Mesendoderm (in vitro differentiated cells): Measurements from ENCODE around the gene PARD3B.
A peak's percentile ranks its signal among the peaks of the same experiment; 100 is the strongest.

ENCODE experiments used
- DNase-seq: peaks from one replicate; pipeline ENCODE4 v3.0.0; 2013
- H2AK5ac ChIP-seq: 2 replicates; pipeline ENCODE4 v1.6.1; 2013; ENCODE audit warnings: low read length, inconsistent platforms
- H2BK120ac ChIP-seq: 2 replicates; pipeline ENCODE4 v1.6.1; 2013; ENCODE audit warnings: low read depth, mild to moderate bottlenecking, low read length, moderate library complexity, mixed read lengths
- H2BK15ac ChIP-seq: replicated peaks from 2 replicates; pipeline ENCODE4 v1.6.1; 2013; ENCODE audit warnings: low read depth, mild to moderate bottlenecking, moderate library complexity
- H2BK5ac ChIP-seq: 2 replicates; pipeline ENCODE4 v1.6.1; 2013; ENCODE audit warnings: low read length, inconsistent platforms
- H3K18ac ChIP-seq: 2 replicates; pipeline ENCODE4 v1.6.1; 2013; ENCODE audit warnings: mild to moderate bottlenecking, low read length, mixed read lengths
- H3K23ac ChIP-seq: one replicate; pipeline ENCODE4 v1.6.1; 2013; ENCODE audit warnings: low read length
- H3K27ac ChIP-seq: 2 replicates; pipeline ENCODE4 v1.5.1; 2013; ENCODE audit warnings: low read depth, mild to moderate bottlenecking, inconsistent platforms, low read length, moderate library complexity
- H3K27me3 ChIP-seq: 2 replicates; pipeline ENCODE4 v1.6.1; 2013; ENCODE audit warnings: low read length, control low read depth, mild to moderate bottlenecking, inconsistent platforms; ENCODE audit not compliant: insufficient read depth, poor library complexity
- H3K36me3 ChIP-seq: 2 replicates; pipeline ENCODE4 v1.6.1; 2013; ENCODE audit warnings: low read length, inconsistent platforms; ENCODE audit not compliant: control insufficient read depth, insufficient read depth
- H3K4ac ChIP-seq: one replicate; pipeline ENCODE4 v1.6.1; 2013; ENCODE audit warnings: low read depth, mild to moderate bottlenecking, low read length, moderate library complexity
- H3K4me1 ChIP-seq: 2 replicates; pipeline ENCODE4 v1.6.1; 2013; ENCODE audit warnings: low read depth, low read length, inconsistent platforms; ENCODE audit not compliant: control insufficient read depth
- H3K4me2 ChIP-seq: 2 replicates; pipeline ENCODE4 v1.6.1; 2013; ENCODE audit warnings: low read length
- H3K4me3 ChIP-seq: 2 replicates; pipeline ENCODE4 v1.5.1; 2013; ENCODE audit warnings: mild to moderate bottlenecking, low read length
- H3K56ac ChIP-seq: one replicate; pipeline ENCODE4 v1.6.1; 2013; ENCODE audit warnings: low read length
- H3K79me1 ChIP-seq: 2 replicates; pipeline ENCODE4 v1.6.1; 2013; ENCODE audit warnings: low read length, inconsistent platforms
- H3K79me2 ChIP-seq: 2 replicates; pipeline ENCODE4 v1.6.1; 2013; ENCODE audit warnings: mild to moderate bottlenecking, low read length; ENCODE audit not compliant: control insufficient read depth, insufficient read depth
- H3K9ac ChIP-seq: 2 replicates; pipeline ENCODE4 v1.6.1; 2013; ENCODE audit warnings: low read length, inconsistent platforms
- H4K5ac ChIP-seq: one replicate; pipeline ENCODE4 v1.6.1; 2013; ENCODE audit warnings: low read length
- H4K8ac ChIP-seq: one replicate; pipeline ENCODE4 v1.6.1; 2013; ENCODE audit warnings: low read depth, mild to moderate bottlenecking, control low read depth, low read length, moderate library complexity
- WGBS: extraction: QIAGEN DNeasy Blood & Tissue Kit; methylation state at CpG from one replicate; pipeline ENCODE4 v1.1.7; 2013; ENCODE audit warnings: low lambda C conversion rate, missing lambda C conversion rate; ENCODE audit not compliant: insufficient coverage; ENCODE audit errors: extremely low coverage; 5-methylcytosine and 5-hydroxymethylcytosine counted together

PARD3B gene

GRCh38 chr2:205405752-205406151 is 860.5 kb downstream of the PARD3B start:
- WGBS, result no CpG with 5 or more reads among the region's 3 CpGs
- H2BK15ac ChIP-seq, result no peak overlapping the region
- no peak overlapping the region for H3K27ac ChIP-seq

GRCh38 chr2:205407984-205408383 is 862.7 kb downstream of the PARD3B start:
- H3K27ac ChIP-seq, result no peak overlapping the region
- no peaks in the 10 kb centered on the region for H3K36me3 ChIP-seq
- H3K4ac ChIP-seq, result no peak overlapping the region
- no peak overlapping the region for H2BK5ac ChIP-seq
- H2BK120ac ChIP-seq, result no peak overlapping the region
- no peak overlapping the region for H3K9ac ChIP-seq
- no peak overlapping the region for H2BK15ac ChIP-seq
- no peaks in the 10 kb centered on the region for H3K4me1 ChIP-seq
- DNase-seq, result no peak
- H3K56ac ChIP-seq, result no peak overlapping the region
- H3K18ac ChIP-seq, result no peak overlapping the region
- no peak overlapping the region for H2AK5ac ChIP-seq
- H3K79me2 ChIP-seq, result no peaks in the 10 kb centered on the region
- H3K23ac ChIP-seq, result no peak overlapping the region
- no peak overlapping the region for H4K5ac ChIP-seq
- WGBS, result no CpG with 5 or more reads among the region's 3 CpGs
- no peak overlapping the region for H3K4me3 ChIP-seq
- no peaks in the 10 kb centered on the region for H3K79me1 ChIP-seq
- no peak overlapping the region for H4K8ac ChIP-seq
- no peak overlapping the region for H3K4me2 ChIP-seq
- H3K27me3 ChIP-seq, result no peaks in the 10 kb centered on the region

More at GRCh38 chr2:205405752-205406151, 860.5 kb downstream of the PARD3B start:
- DNase-seq, result no peak
- no peak overlapping the region for H3K18ac ChIP-seq
- H2BK5ac ChIP-seq, result no peak overlapping the region
- H3K23ac ChIP-seq, result no peak overlapping the region
- no peak overlapping the region for H2AK5ac ChIP-seq
- H3K9ac ChIP-seq, result no peak overlapping the region
- no peak overlapping the region for H3K4me3 ChIP-seq
- H3K79me1 ChIP-seq, result no peaks in the 10 kb centered on the region
- no peak overlapping the region for H3K56ac ChIP-seq
- no peaks in the 10 kb centered on the region for H3K79me2 ChIP-seq
- H3K4me1 ChIP-seq, result no peaks in the 10 kb centered on the region
- H3K36me3 ChIP-seq, result no peaks in the 10 kb centered on the region
- no peak overlapping the region for H3K4ac ChIP-seq
- H4K8ac ChIP-seq, result no peak overlapping the region
- no peak overlapping the region for H4K5ac ChIP-seq
- no peak overlapping the region for H2BK120ac ChIP-seq
- no peak overlapping the region for H3K4me2 ChIP-seq
- no peaks in the 10 kb centered on the region for H3K27me3 ChIP-seq

- Histone ChIP-seq H2AK5ac (no peak overlapping the region), H3K79me1 (no peaks in the 10 kb centered on the region), H3K9ac (no peak overlapping the region), H3K79me2 (no peaks in the 10 kb centered on the region), H2BK15ac (no peak overlapping the region), H3K4ac (no peak overlapping the region), H4K5ac (no peak overlapping the region), H3K27me3 (no peaks in the 10 kb centered on the region), H2BK120ac (no peak overlapping the region), H2BK5ac (no peak overlapping the region), H3K18ac (no peak overlapping the region), H3K56ac (no peak overlapping the region), H3K4me3 (no peak overlapping the region), H4K8ac (no peak overlapping the region), H3K4me2 (no peak overlapping the region), H3K36me3 (no peaks in the 10 kb centered on the region), H3K27ac (no peak overlapping the region), H3K23ac (no peak overlapping the region), H3K4me1 (no peaks in the 10 kb centered on the region)
- DNase-seq, result no peak
Observed at GRCh38 chr2:205408696-205409095, 863.4 kb downstream of the PARD3B start.

- no peak overlapping the region for H2BK120ac ChIP-seq
- no peak overlapping the region for H3K56ac ChIP-seq
- WGBS, result no CpG with 5 or more reads among the region's 3 CpGs
- H4K5ac ChIP-seq, result no peak overlapping the region
- H3K23ac ChIP-seq, result no peak overlapping the region
- no peak for DNase-seq
- no peak overlapping the region for H3K4ac ChIP-seq
- no peak overlapping the region for H3K4me3 ChIP-seq
- no peak overlapping the region for H3K4me2 ChIP-seq
- no peak overlapping the region for H4K8ac ChIP-seq
- H3K18ac ChIP-seq, result no peak overlapping the region
- H3K4me1 ChIP-seq, result no peaks in the 10 kb centered on the region
- H3K79me1 ChIP-seq, result no peaks in the 10 kb centered on the region
- no peak overlapping the region for H2BK5ac ChIP-seq
- no peaks in the 10 kb centered on the region for H3K79me2 ChIP-seq
- H3K27ac ChIP-seq, result no peak overlapping the region
- no peak overlapping the region for H2AK5ac ChIP-seq
- H3K27me3 ChIP-seq, result no peaks in the 10 kb centered on the region
- no peaks in the 10 kb centered on the region for H3K36me3 ChIP-seq
- no peak overlapping the region for H3K9ac ChIP-seq
- no peak overlapping the region for H2BK15ac ChIP-seq
Observed at GRCh38 chr2:205409411-205409810, 864.1 kb downstream of the PARD3B start.

- Histone ChIP-seq H3K4ac (no peak overlapping the region), H2BK15ac (no peak overlapping the region), H4K8ac (no peak overlapping the region), H3K4me3 (no peak overlapping the region), H4K5ac (no peak overlapping the region), H3K4me2 (no peak overlapping the region), H3K36me3 (no peaks in the 10 kb centered on the region), H3K18ac (no peak overlapping the region), H2BK120ac (no peak overlapping the region), H2BK5ac (no peak overlapping the region), H3K79me1 (no peaks in the 10 kb centered on the region), H3K27me3 (no peaks in the 10 kb centered on the region), H3K4me1 (no peaks in the 10 kb centered on the region), H3K23ac (no peak overlapping the region), H3K56ac (no peak overlapping the region), H3K79me2 (no peaks in the 10 kb centered on the region), H3K9ac (no peak overlapping the region), H2AK5ac (no peak overlapping the region), H3K27ac (no peak overlapping the region)
- no peak for DNase-seq
- WGBS, result no CpG with 5 or more reads among the region's 4 CpGs
Observed at GRCh38 chr2:205411558-205411957, 866.3 kb downstream of the PARD3B start.

- DNase-seq, result peak; percentile 85
- no peak overlapping the region for H3K4me3 ChIP-seq
Observed at GRCh38 chr2:205424326-205424725, 879.1 kb downstream of the PARD3B start.

More at GRCh38 chr2:205424326-205424725, 879.1 kb downstream of the PARD3B start:
- Histone ChIP-seq H2BK120ac (no peak overlapping the region), H3K79me2 (no peaks in the 10 kb centered on the region), H3K18ac (peak overlapping the region; percentile 18), H3K9ac (no peak overlapping the region), H3K23ac (no peak overlapping the region), H2BK15ac (no peak overlapping the region), H3K27ac (no peak overlapping the region), H3K56ac (no peak overlapping the region), H3K36me3 (no peaks in the 10 kb centered on the region), H3K79me1 (no peaks in the 10 kb centered on the region), H3K4ac (no peak overlapping the region), H3K27me3 (no peaks in the 10 kb centered on the region), H3K4me2 (no peak overlapping the region), H4K8ac (no peak overlapping the region), H3K4me1 (peaks cover 2% of the 10 kb centered on the region), H2BK5ac (no peak overlapping the region), H2AK5ac (no peak overlapping the region), H4K5ac (no peak overlapping the region)
- WGBS, result no CpG with 5 or more reads among the region's 4 CpGs
